ES-I3 (cell line): ENCODE measurements around the gene HUNK.
"Not testable (repeated sequence)": the region's sequence is repeated elsewhere in the genome, so short reads cannot be mapped to it uniquely, and the experiment has no call there.

Source experiments
- H3K36me3 ChIP-seq: 2 replicates; pipeline ENCODE4 v1.6.1; 2013; ENCODE audit warnings: mild to moderate bottlenecking, low read length, control low read depth, moderate library complexity; ENCODE audit not compliant: insufficient read depth
- H3K4me1 ChIP-seq: 2 replicates; pipeline ENCODE4 v1.6.1; 2013; ENCODE audit warnings: mild to moderate bottlenecking, control low read depth, low read length; ENCODE audit not compliant: insufficient read depth
- H3K9ac ChIP-seq: 2 replicates; pipeline ENCODE4 v1.6.1; 2013; ENCODE audit warnings: low read depth, mild to moderate bottlenecking, low read length, moderate library complexity
- H3K9me3 ChIP-seq: 2 replicates; pipeline ENCODE4 v1.6.1; 2013; ENCODE audit warnings: mild to moderate bottlenecking, low read length, moderate library complexity; ENCODE audit not compliant: control insufficient read depth, insufficient read depth

The HUNK gene

GRCh38 chr21:31928656-31929055 lies 55.8 kb downstream of the HUNK start:
- H3K4me1 ChIP-seq: peaks cover 13% of the 10 kb centered on the region; the same call in 1 of the 2 replicates
- H3K9ac ChIP-seq: no peak overlapping the region
- no peaks in the 10 kb centered on the region for H3K9me3 ChIP-seq
- no peaks in the 10 kb centered on the region for H3K36me3 ChIP-seq

- H3K9ac ChIP-seq: no peak overlapping the region
- H3K9me3 ChIP-seq: no peaks in the 10 kb centered on the region
- no peaks in the 10 kb centered on the region for H3K36me3 ChIP-seq
- peaks cover 13% of the 10 kb centered on the region; the same call in 1 of the 2 replicates for H3K4me1 ChIP-seq
Observed at GRCh38 chr21:31929548-31929947, 56.7 kb downstream of the HUNK start.

GRCh38 chr21:31930001-31930400 lies 57.2 kb downstream of the HUNK start:
- H3K9ac ChIP-seq: no peak overlapping the region
- H3K4me1 ChIP-seq: peaks cover 13% of the 10 kb centered on the region; the same call in 1 of the 2 replicates
- H3K36me3 ChIP-seq: no peaks in the 10 kb centered on the region
- H3K9me3 ChIP-seq: no peaks in the 10 kb centered on the region

GRCh38 chr21:31931644-31932469 lies 59.0 kb downstream of the HUNK start:
- Histone ChIP-seq H3K36me3 (no peaks in the 10 kb centered on the region), H3K9me3 (no peaks in the 10 kb centered on the region), H3K9ac (no peak overlapping the region), H3K4me1 (peaks cover 17% of the 10 kb centered on the region; the same call in 1 of the 2 replicates)

- peaks cover 17% of the 10 kb centered on the region; the same call in 1 of the 2 replicates for H3K4me1 ChIP-seq
Observed at GRCh38 chr21:31932470-31932764, 59.6 kb downstream of the HUNK start.

GRCh38 chr21:31937303-31937702 lies 64.5 kb downstream of the HUNK start:
- no peak overlapping the region for H3K9ac ChIP-seq
- H3K4me1 ChIP-seq: peaks cover 8% of the 10 kb centered on the region; the same call in 1 of the 2 replicates
- H3K36me3 ChIP-seq: no peaks in the 10 kb centered on the region
- H3K9me3 ChIP-seq: no peaks in the 10 kb centered on the region

More at GRCh38 chr21:31932470-31932764, 59.6 kb downstream of the HUNK start:
- Histone ChIP-seq H3K36me3 (no peaks in the 10 kb centered on the region), H3K9me3 (no peaks in the 10 kb centered on the region), H3K9ac (no peak overlapping the region)

- Histone ChIP-seq H3K9me3 (no peaks in the 10 kb centered on the region), H3K9ac (no peak overlapping the region), H3K4me1 (peaks cover 4% of the 10 kb centered on the region; the same call in 1 of the 2 replicates), H3K36me3 (no peaks in the 10 kb centered on the region)
Observed at GRCh38 chr21:31938330-31939301, 65.8 kb downstream of the HUNK start.

- H3K9ac ChIP-seq: no peak overlapping the region
- no peaks in the 10 kb centered on the region for H3K36me3 ChIP-seq
- no peaks in the 10 kb centered on the region for H3K9me3 ChIP-seq
- peaks cover 11% of the 10 kb centered on the region for H3K4me1 ChIP-seq
Observed at GRCh38 chr21:31941694-31942093, 68.9 kb downstream of the HUNK start.

- H3K9ac ChIP-seq: no peak overlapping the region
- H3K9me3 ChIP-seq: no peaks in the 10 kb centered on the region
- peaks cover 11% of the 10 kb centered on the region for H3K4me1 ChIP-seq
- H3K36me3 ChIP-seq: no peaks in the 10 kb centered on the region
Observed at GRCh38 chr21:31943561-31943960, 70.7 kb downstream of the HUNK start.

- Histone ChIP-seq H3K9ac (no peak overlapping the region), H3K9me3 (no peaks in the 10 kb centered on the region), H3K4me1 (peaks cover 11% of the 10 kb centered on the region), H3K36me3 (no peaks in the 10 kb centered on the region)
Observed at GRCh38 chr21:31945141-31945540, 72.3 kb downstream of the HUNK start.

GRCh38 chr21:31945546-31945945 lies 72.7 kb downstream of the HUNK start:
- H3K9me3 ChIP-seq: no peaks in the 10 kb centered on the region
- no peak overlapping the region for H3K9ac ChIP-seq
- peaks cover 11% of the 10 kb centered on the region for H3K4me1 ChIP-seq
- no peaks in the 10 kb centered on the region for H3K36me3 ChIP-seq

- Histone ChIP-seq H3K4me1 (peaks cover 11% of the 10 kb centered on the region), H3K9me3 (no peaks in the 10 kb centered on the region)
Observed at GRCh38 chr21:31946231-31946630, 73.4 kb downstream of the HUNK start.

GRCh38 chr21:31946876-31947550 lies 74.2 kb downstream of the HUNK start:
- not testable (repeated sequence) for H3K9ac ChIP-seq

More at GRCh38 chr21:31946231-31946630, 73.4 kb downstream of the HUNK start:
- no peak overlapping the region for H3K9ac ChIP-seq
- no peaks in the 10 kb centered on the region for H3K36me3 ChIP-seq

GRCh38 chr21:31948676-31949075 lies 75.9 kb downstream of the HUNK start:
- Histone ChIP-seq H3K36me3 (no peaks in the 10 kb centered on the region), H3K9me3 (no peaks in the 10 kb centered on the region), H3K4me1 (peaks cover 10% of the 10 kb centered on the region), H3K9ac (no peak overlapping the region)

More at GRCh38 chr21:31946876-31947550, 74.2 kb downstream of the HUNK start:
- peaks cover 11% of the 10 kb centered on the region for H3K4me1 ChIP-seq
- H3K36me3 ChIP-seq, H3K9me3 ChIP-seq: not testable (repeated sequence)
